Keratinocyte (primary cell): ENCODE results near the gene TMEM178A. TPM values are rescaled to one million over a fixed set of nuclear protein-coding genes. Genes with fewer than 3 reads are reported as not detected.

Experiments
- DNase-seq: peaks from one replicate; pipeline ENCODE4 v3.0.0-alpha.2; 2011; ENCODE audit warnings: low read depth, missing footprints, low spot score
- FAIRE-seq: peaks from 2 replicates; lab custom pipeline; 2011; peaks lifted over from hg19 to GRCh38; lab: Jason Lieb, UNC
- H2AFZ ChIP-seq: 2 replicates; pipeline ENCODE4 v1.6.0; 2012; ENCODE audit warnings: low read length, control low read depth, inconsistent platforms; ENCODE audit not compliant: control insufficient read depth
- H3K27ac ChIP-seq: 2 replicates; pipeline ENCODE4 v1.5.1; 2011; ENCODE audit warnings: low read length; ENCODE audit not compliant: control insufficient read depth, insufficient read depth
- H3K27me3 ChIP-seq: 3 replicates; pipeline ENCODE4 v1.6.0; 2011; ENCODE audit warnings: low read length; ENCODE audit not compliant: control insufficient read depth, insufficient read depth; ENCODE audit errors: extremely low read depth
- H3K36me3 ChIP-seq, 2 experiments: 2 replicates in 1 of 2; 3 replicates in 1 of 2; pipeline ENCODE4 v1.5.1; 2011; ENCODE audit warnings: low read length in 2 of 2, mild to moderate bottlenecking in 1 of 2; ENCODE audit not compliant: control insufficient read depth in 2 of 2, insufficient read depth in 2 of 2; ENCODE audit errors: extremely low read depth in 1 of 2
- H3K4me1 ChIP-seq: 3 replicates; pipeline ENCODE4 v1.5.1; 2011; ENCODE audit warnings: low read length; ENCODE audit not compliant: control insufficient read depth, insufficient read depth; ENCODE audit errors: extremely low read depth
- H3K4me2 ChIP-seq: 3 replicates; pipeline ENCODE4 v1.6.0; 2011; ENCODE audit warnings: low read depth, low read length; ENCODE audit not compliant: control insufficient read depth, insufficient read depth; ENCODE audit errors: extremely low read depth
- H3K4me3 ChIP-seq, 3 experiments: fragments of 200-600 bp in 1 of 3; sonication (generic) in 1 of 3; 2 replicates in 2 of 3; 3 replicates in 1 of 3; pipeline ENCODE4 v1.5.1; 2011 to 2016; ENCODE audit warnings: low read length in 3 of 3, mild to moderate bottlenecking in 3 of 3, control low read depth in 2 of 3, inconsistent platforms in 1 of 3, low read depth in 1 of 3, mixed read lengths in 1 of 3, mixed run types in 1 of 3, moderate library complexity in 1 of 3; ENCODE audit not compliant: control insufficient read depth in 2 of 3, insufficient read depth in 2 of 3; ENCODE audit errors: extremely low read depth in 1 of 3
- H3K79me2 ChIP-seq: 2 replicates; pipeline ENCODE4 v1.6.0; 2012; ENCODE audit warnings: low read length; ENCODE audit not compliant: control insufficient read depth, insufficient read depth
- H3K9ac ChIP-seq: 3 replicates; pipeline ENCODE4 v1.6.0; 2011; ENCODE audit warnings: low read length; ENCODE audit not compliant: control insufficient read depth, insufficient read depth; ENCODE audit errors: extremely low read depth
- H3K9me1 ChIP-seq: 3 replicates; pipeline ENCODE4 v1.6.0; 2011; ENCODE audit warnings: low read length; ENCODE audit not compliant: control insufficient read depth, insufficient read depth; ENCODE audit errors: extremely low read depth
- H3K9me3 ChIP-seq: 2 replicates; pipeline ENCODE4 v1.5.1; 2012; ENCODE audit warnings: low read depth, low read length; ENCODE audit not compliant: control insufficient read depth
- H4K20me1 ChIP-seq: 3 replicates; pipeline ENCODE4 v1.6.0; 2011; ENCODE audit warnings: low read length; ENCODE audit not compliant: control insufficient read depth, insufficient read depth; ENCODE audit errors: extremely low read depth
- EZH2 ChIP-seq: IDR thresholded peaks from one replicate; pipeline ENCODE4 v1.6.1; 2012; ENCODE audit warnings: inconsistent platforms, mild to moderate bottlenecking, low read length, moderate library complexity
- dilution Hi-C: fragments of 300-500 bp; cut with MboI; formaldehyde crosslinking; loops from one replicate; pipeline ENCODE4 v1.7.0; 2020; ENCODE audit warnings: low sequenced_read_pairs; ENCODE audit not compliant: extremely low pct_ligation_motif_present
- polyA plus RNA-seq, 5 experiments: library from polyadenylated mRNA; depleted of rRNA in 3 of 5; stranded (reverse) in 3 of 5; stranded (forward) in 1 of 5; unstranded in 1 of 5; fragments of >200 nt; gene quantifications; 1 replicate in 1 of 5; 2 replicates in 3 of 5; 3 replicates in 1 of 5; pipeline versions ENCODE4 v1.2.1 to v1.2.3, GENCODE V29; 2011 to 2012; ENCODE audit warnings: missing spikeins in 2 of 5, low read depth in 1 of 5, low replicate concordance in 1 of 5
- TF ChIP-seq, protein P1 (sequence below), 3 experiments: IDR thresholded peaks in 1 of 3; conservative IDR thresholded peaks in 1 of 3; optimal IDR thresholded peaks in 1 of 3; 2 replicates in 2 of 3; 3 replicates in 1 of 3; pipeline versions ENCODE3 to v1.5.1; 2011; ENCODE audit warnings: low read length in 3 of 3, mild to moderate bottlenecking in 3 of 3, moderate library complexity in 2 of 3, control low read depth in 1 of 3, inconsistent platforms in 1 of 3; ENCODE audit not compliant: insufficient read depth in 2 of 3; ENCODE audit errors: extremely low read depth in 1 of 3

The TMEM178A gene
- polyA plus RNA-seq, 1 donor (not counting 4 experiments of a cell fraction or from before 2014, with no cell fraction given), result 0.07 TPM

DNA sequence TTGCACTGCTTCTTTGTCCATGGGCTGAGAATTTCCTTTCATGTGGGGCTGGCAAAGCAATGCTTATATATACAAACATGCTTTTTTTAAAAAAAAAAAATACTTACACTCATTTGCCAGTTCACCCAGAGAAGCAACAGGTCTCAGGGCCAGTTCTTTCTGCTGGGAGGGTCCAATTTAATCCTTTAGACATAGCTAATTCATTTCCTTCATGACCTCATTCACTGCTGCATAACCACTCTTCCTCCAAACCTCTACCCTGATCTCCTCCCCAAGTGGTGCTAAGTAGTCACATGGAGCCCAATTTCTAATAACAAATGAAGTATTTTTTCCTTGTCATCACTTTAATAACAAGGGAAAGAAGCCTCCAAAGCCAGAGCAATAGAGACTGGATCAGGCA is 17.1 kb upstream of the TMEM178A start:
- Histone ChIP-seq H3K9me1 (no peaks in the 10 kb centered on the region), H3K36me3 (no peaks in the 10 kb centered on the region), H3K79me2 (no peaks in the 10 kb centered on the region), H3K27me3 (no peaks in the 10 kb centered on the region), H2AFZ (no peak overlapping the region), H3K9me3 (no peaks in the 10 kb centered on the region), H4K20me1 (no peaks in the 10 kb centered on the region), H3K4me1 (no peaks in the 10 kb centered on the region), H3K4me3 (no peak overlapping the region), H3K9ac (no peak overlapping the region), H3K27ac (no peak overlapping the region), H3K4me2 (no peak overlapping the region)
- TF ChIP-seq EZH2, result no peak
- TF ChIP-seq, protein P1, sequence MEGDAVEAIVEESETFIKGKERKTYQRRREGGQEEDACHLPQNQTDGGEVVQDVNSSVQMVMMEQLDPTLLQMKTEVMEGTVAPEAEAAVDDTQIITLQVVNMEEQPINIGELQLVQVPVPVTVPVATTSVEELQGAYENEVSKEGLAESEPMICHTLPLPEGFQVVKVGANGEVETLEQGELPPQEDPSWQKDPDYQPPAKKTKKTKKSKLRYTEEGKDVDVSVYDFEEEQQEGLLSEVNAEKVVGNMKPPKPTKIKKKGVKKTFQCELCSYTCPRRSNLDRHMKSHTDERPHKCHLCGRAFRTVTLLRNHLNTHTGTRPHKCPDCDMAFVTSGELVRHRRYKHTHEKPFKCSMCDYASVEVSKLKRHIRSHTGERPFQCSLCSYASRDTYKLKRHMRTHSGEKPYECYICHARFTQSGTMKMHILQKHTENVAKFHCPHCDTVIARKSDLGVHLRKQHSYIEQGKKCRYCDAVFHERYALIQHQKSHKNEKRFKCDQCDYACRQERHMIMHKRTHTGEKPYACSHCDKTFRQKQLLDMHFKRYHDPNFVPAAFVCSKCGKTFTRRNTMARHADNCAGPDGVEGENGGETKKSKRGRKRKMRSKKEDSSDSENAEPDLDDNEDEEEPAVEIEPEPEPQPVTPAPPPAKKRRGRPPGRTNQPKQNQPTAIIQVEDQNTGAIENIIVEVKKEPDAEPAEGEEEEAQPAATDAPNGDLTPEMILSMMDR (optimal IDR thresholded peaks at IDR 0.05 in 1 of 3, IDR thresholded peaks at IDR 0.05 in 1 of 3, conservative IDR thresholded peaks at IDR 0.05 in 1 of 3; ENCODE audit: extremely low read depth in 1 of 3, insufficient read depth in 2 of 3, low read length in 3 of 3), result no peak
- no peak for FAIRE-seq
- dilution Hi-C loops, result no loop called here
- DNase-seq, result no peak

DNA sequence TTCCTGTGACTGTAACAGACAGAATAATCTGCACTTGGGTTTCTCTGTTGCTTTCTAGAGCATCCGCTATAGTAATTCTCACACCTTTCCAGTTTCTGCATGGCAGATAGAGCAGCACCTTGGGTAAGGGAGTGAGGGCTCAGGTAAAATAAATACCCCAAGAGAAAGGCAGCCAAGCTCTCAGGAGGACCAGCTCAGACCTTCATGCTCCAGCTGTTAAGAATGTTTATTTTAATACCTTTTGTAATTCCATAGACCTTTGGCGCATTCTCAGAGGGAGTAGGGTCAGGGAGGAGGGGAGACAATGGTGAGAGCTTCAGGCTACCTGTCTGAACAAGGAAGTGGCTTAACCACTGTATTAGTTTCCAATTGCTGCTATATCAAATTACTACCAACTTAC is 16.2 kb upstream of the TMEM178A start:
- Histone ChIP-seq H3K36me3 (no peaks in the 10 kb centered on the region), H3K4me2 (no peak overlapping the region), H4K20me1 (no peaks in the 10 kb centered on the region), H3K4me3 (no peak overlapping the region), H3K4me1 (no peaks in the 10 kb centered on the region), H3K79me2 (no peaks in the 10 kb centered on the region), H3K27me3 (no peaks in the 10 kb centered on the region), H3K9me3 (no peaks in the 10 kb centered on the region), H2AFZ (no peak overlapping the region), H3K27ac (no peak overlapping the region), H3K9ac (no peak overlapping the region), H3K9me1 (no peaks in the 10 kb centered on the region)
- TF ChIP-seq, protein P1 (optimal IDR thresholded peaks at IDR 0.05 in 1 of 3, IDR thresholded peaks at IDR 0.05 in 1 of 3, conservative IDR thresholded peaks at IDR 0.05 in 1 of 3; ENCODE audit: extremely low read depth in 1 of 3, insufficient read depth in 2 of 3, low read length in 3 of 3), result no peak
- TF ChIP-seq EZH2, result no peak
- DNase-seq, result no peak
- dilution Hi-C loops, result no loop called here
- no peak for FAIRE-seq
